DOHH2 (cell line): Measurements from ENCODE around the gene GALNT9.

Experiments
- H3F3A ChIP-seq: fragments of 200-600 bp; sonication (generic), shearing (Covaris generic); 2 replicates; pipeline ENCODE4 v1.6.0; 2016; ENCODE audit warnings: antibody characterized with exemption, mild to moderate bottlenecking; ENCODE audit not compliant: control insufficient read depth, insufficient read depth
- H3K27ac ChIP-seq: fragments of 200-600 bp; sonication (generic); 2 replicates; pipeline ENCODE4 v1.5.1; 2014; ENCODE audit warnings: low read depth, mild to moderate bottlenecking, low read length, moderate library complexity
- H3K27me3 ChIP-seq: fragments of 200-600 bp; sonication (generic); 2 replicates; pipeline ENCODE4 v1.6.1; 2014; ENCODE audit warnings: mild to moderate bottlenecking, low read length, mixed read lengths; ENCODE audit not compliant: control insufficient read depth
- H3K36me3 ChIP-seq: fragments of 200-600 bp; sonication (generic); 2 replicates; pipeline ENCODE4 v1.6.1; 2014; ENCODE audit warnings: mild to moderate bottlenecking, low read length, moderate library complexity, mixed read lengths; ENCODE audit not compliant: control insufficient read depth
- H3K4me1 ChIP-seq: fragments of 200-600 bp; sonication (generic); 2 replicates; pipeline ENCODE4 v1.6.1; 2014; ENCODE audit warnings: mild to moderate bottlenecking, low read length, mixed read lengths; ENCODE audit not compliant: control insufficient read depth
- H3K4me2 ChIP-seq: fragments of 200-600 bp; sonication (generic); 2 replicates; pipeline ENCODE4 v1.6.0; 2014; ENCODE audit warnings: mild to moderate bottlenecking, low read length, moderate library complexity
- H3K4me3 ChIP-seq: fragments of 200-600 bp; sonication (generic); 2 replicates; pipeline ENCODE4 v1.5.1; 2014; ENCODE audit warnings: mild to moderate bottlenecking, low read length, mixed read lengths
- H3K79me2 ChIP-seq: fragments of 200-600 bp; sonication (generic); 2 replicates; pipeline ENCODE4 v1.6.1; 2014; ENCODE audit warnings: mild to moderate bottlenecking, low read length, mixed read lengths; ENCODE audit not compliant: control insufficient read depth
- H3K9me2 ChIP-seq: fragments of 200-600 bp; sonication (generic); replicated peaks from 2 replicates; pipeline ENCODE4 v1.6.1; 2014; ENCODE audit warnings: mild to moderate bottlenecking, low read length, mixed read lengths; ENCODE audit not compliant: control insufficient read depth
- H3K9me3 ChIP-seq: fragments of 200-600 bp; sonication (generic); 2 replicates; pipeline ENCODE4 v1.6.1; 2014; ENCODE audit warnings: antibody characterized with exemption, low read length, mixed read lengths; ENCODE audit not compliant: control insufficient read depth, insufficient read depth
- H4K20me1 ChIP-seq: fragments of 200-600 bp; sonication (generic); 2 replicates; pipeline ENCODE4 v1.6.0; 2014; ENCODE audit warnings: low read depth, mild to moderate bottlenecking, antibody characterized with exemption, low read length, moderate library complexity; ENCODE audit not compliant: control insufficient read depth, insufficient read depth
- EZH2phosphoT487 ChIP-seq: fragments of 200-600 bp; sonication (generic); IDR thresholded peaks from 2 replicates; pipeline ENCODE4 v1.6.1; 2017; ENCODE audit warnings: borderline replicate concordance, mild to moderate bottlenecking, antibody characterized with exemption, low read length, moderate library complexity, mixed read lengths
- TF ChIP-seq, protein P1 (sequence below): fragments of 200-600 bp; sonication (generic); IDR thresholded peaks from one replicate; pipeline ENCODE4 v1.5.1; 2014; ENCODE audit warnings: antibody characterized with exemption, mild to moderate bottlenecking, low read depth, low read length; ENCODE audit not compliant: poor library complexity, severe bottlenecking

Gene GALNT9

DNA sequence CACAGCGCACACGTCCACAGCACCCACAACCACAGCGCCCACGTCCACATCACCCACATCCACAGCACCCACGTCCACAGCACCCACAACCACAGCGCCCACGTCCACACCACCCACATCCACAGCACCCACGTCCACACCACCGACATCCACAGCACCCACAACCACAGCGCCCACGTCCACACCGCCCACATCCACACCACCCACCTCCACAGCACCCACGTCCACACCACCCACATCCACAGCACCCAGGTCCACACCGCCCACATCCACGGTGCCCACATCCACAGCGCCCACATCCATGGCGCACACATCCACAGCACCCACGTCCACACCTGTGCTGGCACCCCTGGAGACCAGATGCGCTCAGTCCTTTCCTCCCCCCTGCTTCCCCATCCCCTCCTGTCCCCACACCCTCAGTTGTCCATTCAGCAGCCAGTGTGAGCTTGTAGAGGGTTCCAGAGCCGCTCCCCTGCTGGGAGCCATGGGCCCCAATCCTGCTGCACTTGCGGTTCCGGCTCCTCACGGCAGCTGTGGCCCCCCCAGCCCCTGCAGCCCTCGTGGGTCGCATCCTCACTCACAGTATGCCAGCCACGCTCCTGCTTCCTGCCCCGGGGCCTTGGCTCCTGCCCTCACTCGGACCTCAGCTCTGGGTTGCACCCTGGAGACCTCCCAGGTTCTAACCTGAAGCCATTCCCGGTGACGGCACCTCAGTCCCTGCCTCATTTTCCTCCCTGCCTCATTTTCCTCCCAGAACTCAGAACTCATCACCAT lies 37.8 kb downstream of the GALNT9 start:
- Histone ChIP-seq H3K9me2 (no peaks in the 10 kb centered on the region), H3K27me3 (no peaks in the 10 kb centered on the region), H3F3A (no peaks in the 10 kb centered on the region), H3K4me1 (no peaks in the 10 kb centered on the region), H4K20me1 (no peaks in the 10 kb centered on the region), H3K4me2 (no peak overlapping the region), H3K9me3 (peaks cover 62% of the 10 kb centered on the region), H3K4me3 (no peak overlapping the region), H3K27ac (no peak overlapping the region), H3K36me3 (no peaks in the 10 kb centered on the region), H3K79me2 (no peaks in the 10 kb centered on the region)
- TF ChIP-seq EZH2phosphoT487, result no peak
- TF ChIP-seq, protein P1, sequence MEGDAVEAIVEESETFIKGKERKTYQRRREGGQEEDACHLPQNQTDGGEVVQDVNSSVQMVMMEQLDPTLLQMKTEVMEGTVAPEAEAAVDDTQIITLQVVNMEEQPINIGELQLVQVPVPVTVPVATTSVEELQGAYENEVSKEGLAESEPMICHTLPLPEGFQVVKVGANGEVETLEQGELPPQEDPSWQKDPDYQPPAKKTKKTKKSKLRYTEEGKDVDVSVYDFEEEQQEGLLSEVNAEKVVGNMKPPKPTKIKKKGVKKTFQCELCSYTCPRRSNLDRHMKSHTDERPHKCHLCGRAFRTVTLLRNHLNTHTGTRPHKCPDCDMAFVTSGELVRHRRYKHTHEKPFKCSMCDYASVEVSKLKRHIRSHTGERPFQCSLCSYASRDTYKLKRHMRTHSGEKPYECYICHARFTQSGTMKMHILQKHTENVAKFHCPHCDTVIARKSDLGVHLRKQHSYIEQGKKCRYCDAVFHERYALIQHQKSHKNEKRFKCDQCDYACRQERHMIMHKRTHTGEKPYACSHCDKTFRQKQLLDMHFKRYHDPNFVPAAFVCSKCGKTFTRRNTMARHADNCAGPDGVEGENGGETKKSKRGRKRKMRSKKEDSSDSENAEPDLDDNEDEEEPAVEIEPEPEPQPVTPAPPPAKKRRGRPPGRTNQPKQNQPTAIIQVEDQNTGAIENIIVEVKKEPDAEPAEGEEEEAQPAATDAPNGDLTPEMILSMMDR, result no peak

DNA sequence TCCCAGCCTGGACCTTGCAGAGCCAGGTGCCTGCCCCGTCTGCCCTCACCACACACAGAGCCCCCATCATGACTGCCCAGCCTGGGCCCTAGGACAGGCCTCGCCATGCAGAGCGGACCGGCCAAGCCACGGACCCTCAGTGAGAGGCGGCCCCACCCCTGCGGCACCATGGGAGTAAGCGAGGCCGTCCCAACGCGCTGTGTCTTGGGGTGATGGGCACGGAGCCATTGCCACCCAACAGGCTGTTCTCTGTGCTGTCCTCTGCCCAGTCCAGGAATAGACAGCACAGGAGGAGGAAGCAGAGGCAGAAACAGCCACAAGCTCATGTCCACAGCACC lies 39.2 kb downstream of the GALNT9 start:
- Histone ChIP-seq H3K27me3 (no peaks in the 10 kb centered on the region), H3K9me2 (no peaks in the 10 kb centered on the region), H3K79me2 (no peaks in the 10 kb centered on the region), H3K4me3 (no peak overlapping the region), H3K36me3 (no peaks in the 10 kb centered on the region), H3K4me2 (no peak overlapping the region), H3F3A (no peaks in the 10 kb centered on the region), H4K20me1 (no peaks in the 10 kb centered on the region), H3K9me3 (peaks cover 52% of the 10 kb centered on the region), H3K27ac (no peak overlapping the region), H3K4me1 (no peaks in the 10 kb centered on the region)
- no peak for TF ChIP-seq EZH2phosphoT487
- TF ChIP-seq, protein P1, result no peak

DNA sequence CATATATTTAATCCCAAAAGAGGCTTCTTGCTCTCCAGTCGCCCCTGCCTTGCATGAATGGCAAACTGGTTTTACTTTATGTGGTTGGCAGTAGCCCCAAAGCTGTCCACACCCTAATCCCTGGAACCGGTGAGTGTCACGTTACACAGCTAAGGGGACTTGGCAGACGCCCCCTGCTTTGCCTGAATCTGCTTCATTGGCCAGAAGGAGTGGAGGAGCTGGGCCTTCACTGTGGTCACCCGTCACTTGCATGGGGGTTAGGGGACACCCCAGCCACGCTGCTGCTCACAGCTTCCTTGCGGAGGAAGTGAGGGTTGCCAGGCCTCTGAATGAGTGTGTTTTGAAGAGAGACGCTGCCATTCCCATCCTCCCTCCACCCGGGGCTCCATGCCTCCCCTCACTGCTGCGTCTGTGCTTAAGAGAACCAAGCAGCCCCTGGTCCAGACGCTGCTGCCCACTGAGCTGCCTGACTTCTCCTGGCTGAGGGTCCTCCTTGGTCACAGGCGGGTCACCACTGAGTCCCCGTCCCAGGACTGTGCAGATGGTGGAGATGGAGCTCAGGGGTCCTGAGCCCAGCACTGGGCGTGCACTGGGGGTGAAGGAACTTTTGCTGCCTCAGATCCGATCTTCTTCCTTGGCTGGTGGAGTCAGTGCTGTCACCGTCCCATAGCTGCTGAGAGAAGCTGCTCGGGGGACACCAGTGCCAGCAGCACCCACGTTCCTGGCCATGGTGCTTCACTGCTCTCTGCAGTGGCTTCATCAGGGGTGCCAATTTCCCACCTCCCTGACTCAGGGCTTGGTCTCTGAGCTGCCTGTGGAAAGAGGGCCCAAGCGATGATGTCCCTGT lies 39.8 kb downstream of the GALNT9 start:
- Histone ChIP-seq H3K27ac (no peak overlapping the region), H3K4me2 (no peak overlapping the region), H3K4me1 (no peaks in the 10 kb centered on the region), H3K9me3 (peaks cover 50% of the 10 kb centered on the region), H3F3A (no peaks in the 10 kb centered on the region), H3K9me2 (no peaks in the 10 kb centered on the region), H3K4me3 (no peak overlapping the region), H3K79me2 (no peaks in the 10 kb centered on the region), H3K36me3 (no peaks in the 10 kb centered on the region), H3K27me3 (no peaks in the 10 kb centered on the region), H4K20me1 (no peaks in the 10 kb centered on the region)
- TF ChIP-seq EZH2phosphoT487, result no peak
- TF ChIP-seq, protein P1, result no peak
